GM20000 (cell line): ENCODE measurements around the gene CCDC24.
A peak's percentile ranks its signal among the peaks of the same experiment; 100 is the strongest.

Experiments
- DNase-seq: peaks from one replicate; pipeline ENCODE4 v3.0.0; 2012; ENCODE audit warnings: low spot score
- TF ChIP-seq, protein P1 (sequence below): IDR thresholded peaks from 2 replicates; pipeline ENCODE4 v1.5.1; 2012; ENCODE audit warnings: mild to moderate bottlenecking, control low read depth; ENCODE audit errors: extremely low read depth, missing control alignments

Gene CCDC24

DNA sequence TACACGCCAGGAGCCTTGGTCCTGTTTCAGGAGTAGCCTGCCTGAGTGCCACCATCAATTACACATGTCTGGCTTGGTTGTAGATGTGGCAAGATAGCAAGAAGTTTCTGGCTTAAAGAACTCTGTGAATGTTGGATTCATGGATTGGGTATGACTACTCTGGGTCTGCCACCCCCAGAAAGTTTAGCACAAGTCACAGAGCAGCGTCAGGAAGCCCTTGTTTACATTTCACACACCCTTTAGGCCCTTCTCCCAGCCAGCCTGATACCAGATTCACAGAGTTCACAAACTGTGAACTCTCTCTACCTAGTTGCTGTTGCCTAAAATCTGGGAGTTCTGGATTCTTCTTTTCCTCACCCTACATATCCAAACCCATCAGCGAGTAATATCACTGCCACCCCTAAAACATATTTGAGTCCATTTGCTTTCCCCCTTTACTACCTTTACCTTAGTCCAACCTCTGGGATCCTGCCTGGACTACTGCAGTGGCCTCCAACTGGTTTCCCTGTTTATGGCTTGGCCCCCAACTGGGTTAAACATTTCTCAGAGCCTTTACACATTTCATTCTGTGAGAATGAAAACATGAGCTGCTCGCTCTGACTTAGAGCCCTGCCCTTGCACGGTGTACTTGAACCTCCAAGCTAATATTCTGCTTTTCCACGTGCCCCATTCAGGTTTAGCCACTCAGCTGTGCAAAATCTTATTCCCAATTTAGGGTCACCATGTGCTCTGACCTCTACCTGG is 4.1 kb upstream of the CCDC24 start:
- TF ChIP-seq, protein P1, sequence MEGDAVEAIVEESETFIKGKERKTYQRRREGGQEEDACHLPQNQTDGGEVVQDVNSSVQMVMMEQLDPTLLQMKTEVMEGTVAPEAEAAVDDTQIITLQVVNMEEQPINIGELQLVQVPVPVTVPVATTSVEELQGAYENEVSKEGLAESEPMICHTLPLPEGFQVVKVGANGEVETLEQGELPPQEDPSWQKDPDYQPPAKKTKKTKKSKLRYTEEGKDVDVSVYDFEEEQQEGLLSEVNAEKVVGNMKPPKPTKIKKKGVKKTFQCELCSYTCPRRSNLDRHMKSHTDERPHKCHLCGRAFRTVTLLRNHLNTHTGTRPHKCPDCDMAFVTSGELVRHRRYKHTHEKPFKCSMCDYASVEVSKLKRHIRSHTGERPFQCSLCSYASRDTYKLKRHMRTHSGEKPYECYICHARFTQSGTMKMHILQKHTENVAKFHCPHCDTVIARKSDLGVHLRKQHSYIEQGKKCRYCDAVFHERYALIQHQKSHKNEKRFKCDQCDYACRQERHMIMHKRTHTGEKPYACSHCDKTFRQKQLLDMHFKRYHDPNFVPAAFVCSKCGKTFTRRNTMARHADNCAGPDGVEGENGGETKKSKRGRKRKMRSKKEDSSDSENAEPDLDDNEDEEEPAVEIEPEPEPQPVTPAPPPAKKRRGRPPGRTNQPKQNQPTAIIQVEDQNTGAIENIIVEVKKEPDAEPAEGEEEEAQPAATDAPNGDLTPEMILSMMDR, result no peak
- DNase-seq, result no peak

DNA sequence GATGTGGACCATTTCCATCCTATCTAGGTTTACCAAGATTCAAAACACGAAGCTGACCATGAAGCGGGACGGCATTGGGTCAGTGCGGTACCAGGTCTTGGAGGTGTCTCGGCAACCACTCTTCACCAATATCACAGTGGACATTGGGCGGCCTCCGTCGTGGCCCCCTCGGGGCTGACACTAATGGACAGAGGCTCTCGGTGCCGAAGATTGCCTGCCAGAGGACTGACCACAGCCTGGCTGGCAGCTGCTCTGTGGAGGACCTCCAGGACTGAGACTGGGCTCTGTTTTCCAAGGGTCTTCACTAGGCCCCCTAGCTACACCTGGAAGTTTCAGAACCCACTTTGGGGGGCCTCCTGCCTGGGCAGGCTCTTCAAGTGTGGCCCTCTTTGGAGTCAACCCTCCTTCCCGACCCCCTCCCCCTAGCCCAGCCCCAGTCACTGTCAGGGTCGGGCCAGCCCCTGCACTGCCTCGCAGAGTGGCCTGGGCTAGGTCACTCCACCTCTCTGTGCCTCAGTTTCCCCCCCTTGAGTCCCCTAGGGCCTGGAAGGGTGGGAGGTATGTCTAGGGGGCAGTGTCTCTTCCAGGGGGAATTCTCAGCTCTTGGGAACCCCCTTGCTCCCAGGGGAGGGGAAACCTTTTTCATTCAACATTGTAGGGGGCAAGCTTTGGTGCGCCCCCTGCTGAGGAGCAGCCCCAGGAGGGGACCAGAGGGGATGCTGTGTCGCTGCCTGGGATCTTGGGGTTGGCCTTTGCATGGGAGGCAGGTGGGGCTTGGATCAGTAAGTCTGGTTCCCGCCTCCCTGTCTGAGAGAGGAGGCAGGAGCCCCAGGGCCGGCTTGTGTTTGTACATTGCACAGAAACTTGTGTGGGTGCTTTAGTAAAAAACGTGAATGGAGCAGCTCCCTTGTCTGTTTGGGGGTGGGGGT is 864 bp upstream of the CCDC24 start:
- peak; percentile 34 for DNase-seq
- TF ChIP-seq, protein P1, result no peak

DNA sequence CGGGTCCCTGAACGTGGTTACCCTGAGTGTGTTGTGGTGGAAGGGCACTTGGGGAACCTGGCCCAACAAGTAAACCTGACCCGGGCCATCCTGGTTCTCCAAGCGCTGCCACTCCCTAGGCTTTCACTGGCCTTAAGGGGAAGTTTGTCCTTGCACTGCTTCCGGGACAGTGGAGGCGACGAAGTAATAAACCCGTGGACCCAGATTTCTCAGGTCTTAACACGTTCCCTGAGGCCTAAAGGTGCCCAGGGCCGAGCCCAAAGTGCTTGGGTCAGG is 261 bp upstream of the CCDC24 start:
- no peak for DNase-seq
- TF ChIP-seq, protein P1, result no peak

DNA sequence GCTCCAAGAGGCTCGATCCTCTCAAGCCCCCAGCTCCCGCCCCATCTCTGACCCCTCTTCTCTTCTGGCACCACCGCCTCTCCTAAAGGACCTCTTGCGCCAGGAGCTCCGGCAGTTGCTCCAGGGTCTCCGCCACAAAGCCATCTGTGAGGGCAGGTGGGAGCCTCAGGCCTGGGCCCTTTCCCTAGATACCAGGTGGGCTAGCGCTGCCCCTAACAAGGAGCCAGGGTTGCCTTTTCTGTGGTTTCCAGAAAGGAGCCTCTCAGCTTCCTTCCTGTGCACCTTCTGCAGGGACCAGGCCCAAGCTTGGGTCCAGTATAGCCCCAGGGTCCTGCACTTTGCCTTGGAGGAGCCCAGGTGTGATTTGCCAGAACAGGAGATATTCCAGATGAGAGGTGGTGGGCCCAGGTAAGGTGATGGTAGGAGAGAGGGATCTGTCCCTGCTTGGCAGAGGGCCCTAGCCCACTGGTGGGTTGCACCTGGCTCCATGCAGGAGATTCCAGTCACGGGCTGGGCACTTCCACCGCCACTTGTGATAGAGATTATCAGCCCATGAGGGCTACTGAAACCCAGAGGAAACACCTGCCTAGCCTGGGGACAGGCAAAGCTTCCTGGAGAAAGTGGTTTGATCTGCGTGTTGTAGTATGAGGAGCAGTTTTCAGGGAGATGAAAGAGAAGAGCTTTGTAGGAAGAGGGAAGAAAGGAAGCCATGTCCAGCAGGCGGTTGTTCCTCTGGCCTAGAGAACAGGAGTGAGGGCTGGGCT is 1.0 kb downstream of the CCDC24 start:
- DNase-seq, result no peak

DNA sequence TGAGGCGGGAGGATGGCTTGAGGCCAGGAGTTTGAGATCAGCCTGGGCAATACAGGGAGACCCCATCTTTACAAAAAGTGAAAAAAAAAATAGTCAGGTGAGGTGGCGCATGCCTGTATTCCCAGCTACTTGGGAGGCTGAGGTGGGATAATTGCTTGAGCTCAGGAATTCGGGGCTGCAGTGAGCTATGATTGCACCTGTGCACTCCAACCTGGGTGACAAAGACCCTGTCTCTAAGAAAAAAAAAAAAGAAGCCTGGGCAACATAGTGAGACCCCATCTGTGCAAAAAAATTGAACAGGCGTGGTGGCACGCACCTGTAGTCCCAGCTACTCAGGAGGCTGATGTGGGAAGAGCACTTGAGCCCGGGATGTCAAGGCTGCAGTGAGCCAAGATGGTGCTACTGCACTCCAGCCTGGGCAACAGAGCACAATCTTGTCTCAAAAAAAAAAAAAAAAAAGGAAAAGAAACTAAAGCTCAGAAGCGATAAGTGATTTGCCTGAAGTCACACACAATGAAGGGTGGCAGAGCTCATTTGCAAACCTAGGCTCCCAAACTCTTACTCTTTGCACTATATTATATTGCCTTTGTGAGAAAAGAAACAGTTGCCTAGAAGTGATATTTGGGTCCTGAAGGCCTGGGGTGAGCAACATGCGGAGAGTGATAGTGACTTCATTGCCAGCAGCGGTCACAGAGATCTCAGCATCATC is 2.0 kb downstream of the CCDC24 start:
- TF ChIP-seq, protein P1, result no peak
- no peak for DNase-seq

More for the DNA sequence above, 1.0 kb downstream of the CCDC24 start:
- TF ChIP-seq, protein P1, result no peak

DNA sequence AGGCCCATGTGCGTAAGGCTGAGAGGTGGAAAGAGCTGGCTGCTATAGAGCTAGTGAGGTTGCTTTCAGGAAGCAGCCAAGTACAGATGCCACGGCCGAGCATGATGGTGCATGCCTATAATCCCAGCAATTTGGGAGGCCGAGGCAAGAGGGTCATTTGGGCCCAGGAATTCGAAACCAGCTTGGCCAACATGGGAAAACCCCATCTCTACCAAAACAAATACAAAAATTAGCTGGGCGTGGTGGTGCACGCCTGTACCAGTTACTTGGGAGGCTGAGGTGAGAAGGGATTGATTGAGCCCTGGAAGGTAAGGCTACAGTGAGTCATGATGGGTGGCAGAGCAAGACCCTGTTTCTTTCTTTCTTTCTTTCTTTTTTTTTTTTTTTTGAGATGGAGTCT is 2.7 kb downstream of the CCDC24 start:
- TF ChIP-seq, protein P1, result no peak

More for the DNA sequence above, 2.7 kb downstream of the CCDC24 start:
- DNase-seq, result no peak
